Endothelial cell of umbilical vein (primary cell): ENCODE results near the gene LMAN2. TPM values are rescaled to one million over a fixed set of nuclear protein-coding genes. Genes with fewer than 3 reads are reported as not detected.

ENCODE experiments used
- BruUV-seq: library from RNA; stranded (reverse); fragments of 400-500 nt; replicated peaks from 2 replicates; lab custom pipeline; 2021; lab: Mats Ljungman, UMichigan
- CTCF ChIA-PET: fragments of 300-600, 350-600 bp; sonication (Branson Sonifier 250); formaldehyde crosslinking; loops from one replicate; lab custom pipeline; 2021; ENCODE audit warnings: antibody characterized with exemption, inconsistent platforms; lab: Charles Lee
- POLR2A ChIA-PET: fragments of 300-600, 350-600 bp; sonication (Branson Sonifier 250); formaldehyde crosslinking; loops from one replicate; lab custom pipeline; 2021; ENCODE audit warnings: antibody characterized with exemption, inconsistent platforms; lab: Charles Lee
- DNase-seq: peaks from one replicate; pipeline ENCODE4 v3.0.0-alpha.2; 2011; ENCODE audit warnings: low read depth, low spot score
- FAIRE-seq: peaks from 2 replicates; lab custom pipeline; 2011; peaks lifted over from hg19 to GRCh38; lab: Jason Lieb, UNC
- H2AFZ ChIP-seq: 2 replicates; pipeline ENCODE4 v1.6.0; 2012; ENCODE audit warnings: low read depth, low read length, control low read depth, inconsistent platforms
- H3K27ac ChIP-seq: 2 replicates; pipeline ENCODE4 v1.5.1; 2011; ENCODE audit warnings: low read depth, mild to moderate bottlenecking, control low read depth, low read length, moderate library complexity; ENCODE audit not compliant: insufficient read depth
- H3K27me3 ChIP-seq, 2 experiments: 2 replicates each; pipeline versions ENCODE4 v1.6.0 to v1.6.1; 2011; ENCODE audit warnings: low read length in 2 of 2, mixed read lengths in 1 of 2; ENCODE audit not compliant: control insufficient read depth in 2 of 2, insufficient read depth in 2 of 2
- H3K36me3 ChIP-seq, 2 experiments: 2 replicates in 1 of 2; 3 replicates in 1 of 2; pipeline ENCODE4 v1.5.1; 2011; ENCODE audit warnings: low read length in 2 of 2, mild to moderate bottlenecking in 1 of 2, moderate library complexity in 1 of 2; ENCODE audit not compliant: control insufficient read depth in 2 of 2, insufficient read depth in 2 of 2; ENCODE audit errors: extremely low read depth in 1 of 2
- H3K4me1 ChIP-seq: 3 replicates; pipeline ENCODE4 v1.5.1; 2011; ENCODE audit warnings: mild to moderate bottlenecking, low read length; ENCODE audit not compliant: control insufficient read depth, insufficient read depth; ENCODE audit errors: extremely low read depth
- H3K4me2 ChIP-seq: 2 replicates; pipeline ENCODE4 v1.6.1; 2011; ENCODE audit warnings: low read length, control low read depth, mixed read lengths; ENCODE audit not compliant: insufficient read depth
- H3K4me3 ChIP-seq, 3 experiments: fragments of 200-600 bp in 1 of 3; sonication (generic), shearing (Covaris generic) in 1 of 3; replicated peaks in 1 of 3; 2 replicates each; pipeline ENCODE4 v1.5.1; 2011 to 2016; ENCODE audit warnings: control low read depth in 3 of 3, low read length in 3 of 3, mild to moderate bottlenecking in 2 of 3, inconsistent platforms in 1 of 3, low read depth in 1 of 3, moderate library complexity in 1 of 3; ENCODE audit not compliant: insufficient read depth in 1 of 3
- H3K79me2 ChIP-seq: 2 replicates; pipeline ENCODE4 v1.6.0; 2012; ENCODE audit warnings: low read length, inconsistent platforms; ENCODE audit not compliant: control insufficient read depth, insufficient read depth
- H3K9ac ChIP-seq: replicated peaks from 2 replicates; pipeline ENCODE3; 2011; ENCODE audit warnings: low read length, control low read depth; ENCODE audit not compliant: insufficient read depth; ENCODE audit errors: extremely low read depth
- H3K9me1 ChIP-seq: replicated peaks from 3 replicates; pipeline ENCODE4 v1.6.0; 2011; ENCODE audit warnings: mild to moderate bottlenecking, low read length; ENCODE audit not compliant: control insufficient read depth, insufficient read depth; ENCODE audit errors: extremely low read depth
- H3K9me3 ChIP-seq: replicated peaks from 2 replicates; pipeline ENCODE4 v1.5.1; 2012; ENCODE audit warnings: low read length, inconsistent platforms; ENCODE audit not compliant: control insufficient read depth, insufficient read depth
- H4K20me1 ChIP-seq: replicated peaks from 2 replicates; pipeline ENCODE3; 2011; ENCODE audit warnings: mild to moderate bottlenecking, low read length; ENCODE audit not compliant: control insufficient read depth, insufficient read depth; ENCODE audit errors: extremely low read depth
- EZH2 ChIP-seq: IDR thresholded peaks from 2 replicates; pipeline ENCODE4 v1.6.1; 2012; ENCODE audit warnings: borderline replicate concordance, low read depth, mild to moderate bottlenecking, moderate library complexity, low read length, inconsistent platforms; ENCODE audit not compliant: severe bottlenecking
- FOS ChIP-seq: IDR thresholded peaks from 2 replicates; pipeline ENCODE4 v1.6.1; 2011; ENCODE audit warnings: mild to moderate bottlenecking, low read length, moderate library complexity, borderline replicate concordance; ENCODE audit not compliant: insufficient read depth
- GATA2 ChIP-seq: IDR thresholded peaks from 2 replicates; pipeline ENCODE4 v1.7.0; 2011; ENCODE audit warnings: low read depth, mild to moderate bottlenecking, moderate library complexity, mixed read lengths, low read length; ENCODE audit not compliant: insufficient read length, insufficient read depth
- JUN ChIP-seq: IDR thresholded peaks from 2 replicates; pipeline ENCODE4 v1.6.1; 2011; ENCODE audit warnings: borderline replicate concordance, low read depth; ENCODE audit not compliant: insufficient read length, insufficient read depth
- MYC ChIP-seq: IDR thresholded peaks from one replicate; pipeline ENCODE4 v1.6.1; 2011; ENCODE audit warnings: mild to moderate bottlenecking, low read depth, low read length
- POLR2A ChIP-seq: IDR thresholded peaks from 2 replicates; pipeline ENCODE4 v1.6.1; 2012; ENCODE audit warnings: low read depth, mild to moderate bottlenecking, control low read depth, low read length
- POLR2AphosphoS5 ChIP-seq: IDR thresholded peaks from 2 replicates; pipeline ENCODE4 v1.6.1; 2012; ENCODE audit warnings: low read depth, mild to moderate bottlenecking, control low read depth, low read length, moderate library complexity; ENCODE audit not compliant: insufficient read depth
- dilution Hi-C: fragments of 300-500 bp; cut with MboI; formaldehyde crosslinking; loops from one replicate; pipeline ENCODE4 v1.15.0; 2019; ENCODE audit warnings: low sequenced_read_pairs; ENCODE audit not compliant: extremely low pct_ligation_motif_present
- intact Hi-C: fragments of 100-400 bp; cut with micrococcal nuclease; formaldehyde crosslinking; loops from one replicate; pipeline ENCODE4 v1.10.0; 2022
- polyA plus RNA-seq, 4 experiments: library from polyadenylated mRNA; depleted of rRNA in 3 of 4; stranded (reverse) in 3 of 4; unstranded in 1 of 4; fragments of >200 nt; gene quantifications; 2 replicates each; pipeline versions ENCODE4 v1.2.1 to v1.2.3, GENCODE V29; 2011 to 2012; ENCODE audit warnings: missing spikeins in 1 of 4
- total RNA-seq: library from RNA; stranded (reverse); gene quantifications from 2 replicates; pipeline ENCODE4 v1.2.3, GENCODE V29; 2021
- TF ChIP-seq, protein P1 (sequence below), 2 donors: IDR thresholded peaks; 1 replicate in 1 of 2; 2 replicates in 1 of 2; pipeline ENCODE4 v1.5.1; 2011; ENCODE audit warnings: low read length in 2 of 2, mild to moderate bottlenecking in 2 of 2, moderate library complexity in 2 of 2, control low read depth in 1 of 2, inconsistent platforms in 1 of 2, low read depth in 1 of 2; ENCODE audit not compliant: insufficient read depth in 1 of 2; ENCODE audit errors: extremely low read depth in 1 of 2
- TF ChIP-seq, protein P2 (sequence below): IDR thresholded peaks from 2 replicates; pipeline ENCODE4 v1.6.1; 2011; ENCODE audit not compliant: insufficient read depth, insufficient read length

The LMAN2 gene
- total and polyA plus RNA-seq, 2 donors (not counting 3 experiments of a cell fraction or from before 2014, with no cell fraction given): 151 to 370 TPM

DNA sequence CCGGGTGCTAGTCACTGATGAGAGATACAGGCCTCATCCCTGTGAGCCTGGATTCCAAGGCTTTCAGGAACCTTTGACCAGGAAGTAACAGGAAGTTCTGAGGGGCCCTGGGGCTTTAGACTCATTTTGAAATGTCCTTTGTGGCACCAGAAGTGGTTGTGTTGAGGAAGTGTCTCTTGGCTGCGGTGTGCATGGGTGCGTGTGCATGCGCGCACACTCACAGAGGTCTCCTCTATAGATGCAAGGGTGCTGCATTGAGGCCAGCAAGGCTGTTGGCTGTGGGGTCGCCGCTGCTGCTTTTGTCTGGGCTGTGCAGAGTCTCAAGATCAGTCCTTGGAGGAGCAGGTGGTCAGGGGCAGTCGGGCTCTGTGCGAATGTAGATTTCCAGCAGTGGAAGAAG is 55.5 kb downstream of the LMAN2 start:
- H4K20me1 ChIP-seq: no peaks in the 10 kb centered on the region
- H3K27ac ChIP-seq: no peak overlapping the region
- H3K9me3 ChIP-seq: no peaks in the 10 kb centered on the region
- no peak overlapping the region for H3K4me3 ChIP-seq
- dilution Hi-C loops (no loop called here), intact Hi-C loops (no loop called here)
- no peaks in the 10 kb centered on the region for H3K27me3 ChIP-seq
- no peaks in the 10 kb centered on the region for H3K9me1 ChIP-seq
- no TSS peak for BruUV-seq
- no peak overlapping the region for H2AFZ ChIP-seq
- TF ChIP-seq, protein P1, sequence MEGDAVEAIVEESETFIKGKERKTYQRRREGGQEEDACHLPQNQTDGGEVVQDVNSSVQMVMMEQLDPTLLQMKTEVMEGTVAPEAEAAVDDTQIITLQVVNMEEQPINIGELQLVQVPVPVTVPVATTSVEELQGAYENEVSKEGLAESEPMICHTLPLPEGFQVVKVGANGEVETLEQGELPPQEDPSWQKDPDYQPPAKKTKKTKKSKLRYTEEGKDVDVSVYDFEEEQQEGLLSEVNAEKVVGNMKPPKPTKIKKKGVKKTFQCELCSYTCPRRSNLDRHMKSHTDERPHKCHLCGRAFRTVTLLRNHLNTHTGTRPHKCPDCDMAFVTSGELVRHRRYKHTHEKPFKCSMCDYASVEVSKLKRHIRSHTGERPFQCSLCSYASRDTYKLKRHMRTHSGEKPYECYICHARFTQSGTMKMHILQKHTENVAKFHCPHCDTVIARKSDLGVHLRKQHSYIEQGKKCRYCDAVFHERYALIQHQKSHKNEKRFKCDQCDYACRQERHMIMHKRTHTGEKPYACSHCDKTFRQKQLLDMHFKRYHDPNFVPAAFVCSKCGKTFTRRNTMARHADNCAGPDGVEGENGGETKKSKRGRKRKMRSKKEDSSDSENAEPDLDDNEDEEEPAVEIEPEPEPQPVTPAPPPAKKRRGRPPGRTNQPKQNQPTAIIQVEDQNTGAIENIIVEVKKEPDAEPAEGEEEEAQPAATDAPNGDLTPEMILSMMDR (IDR thresholded peaks at IDR 0.05; ENCODE audit: extremely low read depth in 1 of 2, insufficient read depth in 1 of 2, low read depth in 1 of 2, low read length in 2 of 2): no peak
- TF ChIP-seq EZH2 (no peak), FOS (no peak), POLR2AphosphoS5 (no peak), POLR2A (no peak), JUN (no peak), MYC (no peak), GATA2 (no peak)
- TF ChIP-seq, protein P2, sequence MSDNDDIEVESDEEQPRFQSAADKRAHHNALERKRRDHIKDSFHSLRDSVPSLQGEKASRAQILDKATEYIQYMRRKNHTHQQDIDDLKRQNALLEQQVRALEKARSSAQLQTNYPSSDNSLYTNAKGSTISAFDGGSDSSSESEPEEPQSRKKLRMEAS: no peak
- H3K79me2 ChIP-seq: no peaks in the 10 kb centered on the region
- H3K4me1 ChIP-seq: peaks cover 24% of the 10 kb centered on the region
- FAIRE-seq (no peak), DNase-seq (no peak)
- ChIA-PET CTCF (interaction anchor here (0.7 to 1.7 kb wide), 2 partner anchors 14 to 184 kb away, joined by 3 to 7 read pairs; no protein-coding TSS in a partner anchor), POLR2A (no interaction called here)
- peaks cover 7 to 33% of the 10 kb centered on the region in 2 experiments for H3K36me3 ChIP-seq
- no peak overlapping the region for H3K4me2 ChIP-seq
- no peak overlapping the region for H3K9ac ChIP-seq
